A549 (cell line): ENCODE results near the gene ZFP92.

ENCODE experiments used
- POLR2A ChIP-seq: IDR thresholded peaks from 2 replicates; pipeline ENCODE4 v1.6.1; 2012; ENCODE audit warnings: mild to moderate bottlenecking, low read length
- TF ChIP-seq, protein P1 (sequence below): fragments of >200 bp; sonication (Bioruptor Twin); formaldehyde crosslinking; IDR thresholded peaks from 3 replicates; pipeline ENCODE4 v1.5.1; 2016
- TF ChIP-seq, protein P2 (sequence below): fragments of 450-650 bp; IDR thresholded peaks from 2 replicates; pipeline ENCODE4 v1.6.1; 2014; ENCODE audit warnings: antibody characterized with exemption
- TF ChIP-seq, protein P3 (sequence below): fragments of 200-600 bp; sonication (generic); IDR thresholded peaks from 2 replicates; pipeline ENCODE4 v1.6.1; 2016; ENCODE audit warnings: antibody characterized with exemption, mild to moderate bottlenecking, moderate library complexity

DNA sequence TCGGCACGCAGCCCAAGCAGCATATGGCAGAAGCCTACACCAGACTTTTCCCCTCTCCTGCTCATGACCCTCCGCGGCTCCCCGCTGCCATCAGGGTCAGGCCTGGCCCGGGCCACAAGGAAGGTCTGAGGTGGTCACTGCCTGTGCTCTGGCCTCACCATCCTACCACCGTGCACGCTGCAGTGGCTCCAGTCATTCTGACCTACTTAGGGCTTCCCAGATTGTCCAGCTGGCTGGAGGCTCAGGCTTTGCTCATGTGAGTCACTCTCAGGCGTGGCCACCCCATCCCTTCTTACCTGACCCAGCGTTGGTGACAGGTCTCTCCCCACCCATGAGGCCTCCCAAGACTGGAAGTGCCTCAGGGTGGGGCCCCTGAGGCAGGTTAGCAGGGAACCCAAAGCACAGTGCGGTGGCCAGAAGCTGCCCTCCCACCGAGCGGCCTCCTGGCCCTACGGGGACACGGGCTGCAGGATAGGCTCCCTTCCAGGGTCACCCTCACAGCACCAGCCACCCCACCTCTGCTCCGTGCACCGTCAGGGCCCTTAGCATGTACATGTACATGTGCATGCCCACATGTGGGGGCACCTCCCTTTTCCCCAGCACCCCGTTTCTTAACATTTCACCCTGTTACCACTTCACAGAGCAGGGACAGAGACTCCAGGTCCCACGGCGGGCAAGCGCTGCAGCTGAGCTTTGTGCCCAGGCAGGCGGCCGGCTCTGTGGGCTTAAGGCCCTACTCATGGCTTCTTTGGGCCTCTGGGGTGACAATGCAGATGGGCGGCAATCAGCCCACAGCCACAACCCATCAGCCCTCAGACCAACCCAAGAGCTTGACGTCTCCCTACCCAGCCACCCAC lies 32.4 kb downstream of the ZFP92 start:
- TF ChIP-seq, protein P1, sequence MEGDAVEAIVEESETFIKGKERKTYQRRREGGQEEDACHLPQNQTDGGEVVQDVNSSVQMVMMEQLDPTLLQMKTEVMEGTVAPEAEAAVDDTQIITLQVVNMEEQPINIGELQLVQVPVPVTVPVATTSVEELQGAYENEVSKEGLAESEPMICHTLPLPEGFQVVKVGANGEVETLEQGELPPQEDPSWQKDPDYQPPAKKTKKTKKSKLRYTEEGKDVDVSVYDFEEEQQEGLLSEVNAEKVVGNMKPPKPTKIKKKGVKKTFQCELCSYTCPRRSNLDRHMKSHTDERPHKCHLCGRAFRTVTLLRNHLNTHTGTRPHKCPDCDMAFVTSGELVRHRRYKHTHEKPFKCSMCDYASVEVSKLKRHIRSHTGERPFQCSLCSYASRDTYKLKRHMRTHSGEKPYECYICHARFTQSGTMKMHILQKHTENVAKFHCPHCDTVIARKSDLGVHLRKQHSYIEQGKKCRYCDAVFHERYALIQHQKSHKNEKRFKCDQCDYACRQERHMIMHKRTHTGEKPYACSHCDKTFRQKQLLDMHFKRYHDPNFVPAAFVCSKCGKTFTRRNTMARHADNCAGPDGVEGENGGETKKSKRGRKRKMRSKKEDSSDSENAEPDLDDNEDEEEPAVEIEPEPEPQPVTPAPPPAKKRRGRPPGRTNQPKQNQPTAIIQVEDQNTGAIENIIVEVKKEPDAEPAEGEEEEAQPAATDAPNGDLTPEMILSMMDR = no peak
- no peak for TF ChIP-seq POLR2A
- TF ChIP-seq, protein P2, sequence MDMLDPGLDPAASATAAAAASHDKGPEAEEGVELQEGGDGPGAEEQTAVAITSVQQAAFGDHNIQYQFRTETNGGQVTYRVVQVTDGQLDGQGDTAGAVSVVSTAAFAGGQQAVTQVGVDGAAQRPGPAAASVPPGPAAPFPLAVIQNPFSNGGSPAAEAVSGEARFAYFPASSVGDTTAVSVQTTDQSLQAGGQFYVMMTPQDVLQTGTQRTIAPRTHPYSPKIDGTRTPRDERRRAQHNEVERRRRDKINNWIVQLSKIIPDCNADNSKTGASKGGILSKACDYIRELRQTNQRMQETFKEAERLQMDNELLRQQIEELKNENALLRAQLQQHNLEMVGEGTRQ = no peak
- TF ChIP-seq, protein P3, sequence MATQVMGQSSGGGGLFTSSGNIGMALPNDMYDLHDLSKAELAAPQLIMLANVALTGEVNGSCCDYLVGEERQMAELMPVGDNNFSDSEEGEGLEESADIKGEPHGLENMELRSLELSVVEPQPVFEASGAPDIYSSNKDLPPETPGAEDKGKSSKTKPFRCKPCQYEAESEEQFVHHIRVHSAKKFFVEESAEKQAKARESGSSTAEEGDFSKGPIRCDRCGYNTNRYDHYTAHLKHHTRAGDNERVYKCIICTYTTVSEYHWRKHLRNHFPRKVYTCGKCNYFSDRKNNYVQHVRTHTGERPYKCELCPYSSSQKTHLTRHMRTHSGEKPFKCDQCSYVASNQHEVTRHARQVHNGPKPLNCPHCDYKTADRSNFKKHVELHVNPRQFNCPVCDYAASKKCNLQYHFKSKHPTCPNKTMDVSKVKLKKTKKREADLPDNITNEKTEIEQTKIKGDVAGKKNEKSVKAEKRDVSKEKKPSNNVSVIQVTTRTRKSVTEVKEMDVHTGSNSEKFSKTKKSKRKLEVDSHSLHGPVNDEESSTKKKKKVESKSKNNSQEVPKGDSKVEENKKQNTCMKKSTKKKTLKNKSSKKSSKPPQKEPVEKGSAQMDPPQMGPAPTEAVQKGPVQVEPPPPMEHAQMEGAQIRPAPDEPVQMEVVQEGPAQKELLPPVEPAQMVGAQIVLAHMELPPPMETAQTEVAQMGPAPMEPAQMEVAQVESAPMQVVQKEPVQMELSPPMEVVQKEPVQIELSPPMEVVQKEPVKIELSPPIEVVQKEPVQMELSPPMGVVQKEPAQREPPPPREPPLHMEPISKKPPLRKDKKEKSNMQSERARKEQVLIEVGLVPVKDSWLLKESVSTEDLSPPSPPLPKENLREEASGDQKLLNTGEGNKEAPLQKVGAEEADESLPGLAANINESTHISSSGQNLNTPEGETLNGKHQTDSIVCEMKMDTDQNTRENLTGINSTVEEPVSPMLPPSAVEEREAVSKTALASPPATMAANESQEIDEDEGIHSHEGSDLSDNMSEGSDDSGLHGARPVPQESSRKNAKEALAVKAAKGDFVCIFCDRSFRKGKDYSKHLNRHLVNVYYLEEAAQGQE = no peak
